H9 (cell line): Measurements from ENCODE around the gene CLBA1. TPM values are rescaled to one million over a fixed set of nuclear protein-coding genes. Genes with fewer than 3 reads are reported as not detected.
"Not testable (repeated sequence)": the region's sequence is repeated elsewhere in the genome, so short reads cannot be mapped to it uniquely, and the experiment has no call there.

Experiments
- DNase-seq: peaks from one replicate; pipeline ENCODE4 v3.0.0-alpha.2; 2017
- H2AFZ ChIP-seq: one replicate; pipeline ENCODE4 v1.6.1; 2013; ENCODE audit warnings: mild to moderate bottlenecking, low read length, control low read depth, moderate library complexity
- H2AK5ac ChIP-seq: 2 replicates; pipeline ENCODE4 v1.6.1; 2013; ENCODE audit warnings: low read length, control low read depth, mixed read lengths; ENCODE audit not compliant: insufficient read length
- H2BK120ac ChIP-seq: one replicate; pipeline ENCODE4 v1.6.1; 2013; ENCODE audit warnings: low read depth, mild to moderate bottlenecking, low read length, control low read depth, inconsistent platforms; ENCODE audit not compliant: poor library complexity, severe bottlenecking
- H2BK12ac ChIP-seq: 2 replicates; pipeline ENCODE4 v1.6.1; 2013; ENCODE audit warnings: low read length, control low read depth, mixed read lengths, low read depth; ENCODE audit not compliant: insufficient read length
- H2BK15ac ChIP-seq: 2 replicates; pipeline ENCODE4 v1.6.1; 2013; ENCODE audit warnings: low read depth, low read length, control low read depth
- H2BK20ac ChIP-seq: one replicate; pipeline ENCODE4 v1.6.1; 2013; ENCODE audit warnings: low read depth, mild to moderate bottlenecking, low read length, control low read depth, inconsistent platforms; ENCODE audit not compliant: poor library complexity, severe bottlenecking
- H2BK5ac ChIP-seq: 2 replicates; pipeline ENCODE4 v1.6.1; 2013; ENCODE audit warnings: low read length, control low read depth, mixed read lengths; ENCODE audit not compliant: insufficient read length
- H3K14ac ChIP-seq: 2 replicates; pipeline ENCODE4 v1.6.1; 2013; ENCODE audit warnings: low read length, control low read depth; ENCODE audit not compliant: insufficient read depth
- H3K18ac ChIP-seq: 2 replicates; pipeline ENCODE4 v1.6.1; 2013; ENCODE audit warnings: low read depth, mild to moderate bottlenecking, mixed read lengths, low read length, control low read depth; ENCODE audit not compliant: insufficient read length
- H3K23ac ChIP-seq: 2 replicates; pipeline ENCODE4 v1.6.1; 2013; ENCODE audit warnings: low read length, control low read depth, mixed read lengths, low read depth; ENCODE audit not compliant: insufficient read length
- H3K23me2 ChIP-seq: 2 replicates; pipeline ENCODE4 v1.6.1; 2013; ENCODE audit warnings: low read depth, mild to moderate bottlenecking, mixed read lengths, low read length, control low read depth; ENCODE audit not compliant: insufficient read length, poor library complexity, severe bottlenecking
- H3K27ac ChIP-seq: 2 replicates; pipeline ENCODE4 v1.5.1; 2013; ENCODE audit warnings: low read length, control low read depth, mixed read lengths, low read depth; ENCODE audit not compliant: insufficient read length
- H3K27me3 ChIP-seq: 2 replicates; pipeline ENCODE4 v1.6.1; 2013; ENCODE audit warnings: low read length, control low read depth, inconsistent platforms; ENCODE audit not compliant: insufficient read depth
- H3K4ac ChIP-seq: 2 replicates; pipeline ENCODE4 v1.6.1; 2013; ENCODE audit warnings: low read depth, mild to moderate bottlenecking, control low read depth, inconsistent platforms, low read length, moderate library complexity
- H3K4me1 ChIP-seq: 2 replicates; pipeline ENCODE4 v1.6.1; 2013; ENCODE audit warnings: low read length, control low read depth, inconsistent platforms; ENCODE audit not compliant: insufficient read depth
- H3K4me2 ChIP-seq: 2 replicates; pipeline ENCODE4 v1.6.1; 2013; ENCODE audit warnings: low read length, control low read depth, mixed read lengths; ENCODE audit not compliant: insufficient read length, insufficient read depth
- H3K56ac ChIP-seq: 2 replicates; pipeline ENCODE4 v1.6.1; 2013; ENCODE audit warnings: low read depth, mild to moderate bottlenecking, mixed read lengths, low read length, control low read depth; ENCODE audit not compliant: insufficient read length
- H3K79me1 ChIP-seq: 2 replicates; pipeline ENCODE4 v1.6.1; 2013; ENCODE audit warnings: low read depth, mild to moderate bottlenecking, moderate library complexity, low read length, control low read depth, inconsistent platforms; ENCODE audit not compliant: insufficient read depth, poor library complexity, severe bottlenecking
- H3K79me2 ChIP-seq: 2 replicates; pipeline ENCODE4 v1.6.1; 2013; ENCODE audit warnings: low read length, control low read depth, inconsistent platforms; ENCODE audit not compliant: insufficient read depth
- H3K9ac ChIP-seq: 2 replicates; pipeline ENCODE4 v1.6.1; 2013; ENCODE audit warnings: low read length, control low read depth, mixed read lengths; ENCODE audit not compliant: insufficient read length; ENCODE audit errors: extremely low read depth
- H3K9me3 ChIP-seq: one replicate; pipeline ENCODE4 v1.6.1; 2013; ENCODE audit warnings: low read depth, low read length, inconsistent platforms; ENCODE audit not compliant: control insufficient read depth
- H3T11ph ChIP-seq: one replicate; pipeline ENCODE4 v1.6.1; 2013; ENCODE audit warnings: mild to moderate bottlenecking, low read length, control low read depth, inconsistent platforms
- H4K20me1 ChIP-seq: one replicate; pipeline ENCODE4 v1.6.1; 2013; ENCODE audit not compliant: control insufficient read depth, insufficient read length, insufficient read depth
- H4K5ac ChIP-seq: 2 replicates; pipeline ENCODE4 v1.6.1; 2013; ENCODE audit warnings: low read depth, mild to moderate bottlenecking, mixed read lengths, low read length, control low read depth; ENCODE audit not compliant: insufficient read length
- H4K8ac ChIP-seq: replicated peaks from 2 replicates; pipeline ENCODE4 v1.6.1; 2013; ENCODE audit warnings: low read length, control low read depth, mixed read lengths, low read depth; ENCODE audit not compliant: insufficient read length
- H4K91ac ChIP-seq: 2 replicates; pipeline ENCODE4 v1.6.1; 2013; ENCODE audit warnings: low read depth, mild to moderate bottlenecking, moderate library complexity, mixed read lengths, low read length, control low read depth; ENCODE audit not compliant: insufficient read length
- H3K27ac Mint-ChIP-seq, 3 experiments: 2 replicates in 2 of 3; 3 replicates in 1 of 3; pipeline ENCODE4 v1.8.0; 2020 to 2021; ENCODE audit warnings: mixed read lengths in 3 of 3, mild to moderate bottlenecking in 1 of 3, moderate library complexity in 1 of 3
- H3K27me3 Mint-ChIP-seq: 2 replicates; pipeline ENCODE4 v1.8.0; 2021; ENCODE audit warnings: low read depth, mild to moderate bottlenecking, moderate library complexity, mixed read lengths
- H3K36me3 Mint-ChIP-seq, 3 experiments: 2 replicates in 2 of 3; 3 replicates in 1 of 3; pipeline ENCODE4 v1.8.0; 2020 to 2021; ENCODE audit warnings: low read depth in 3 of 3, mixed read lengths in 3 of 3; ENCODE audit not compliant: insufficient read depth in 1 of 3
- H3K4me1 Mint-ChIP-seq, 2 experiments: 2 replicates each; pipeline ENCODE4 v1.8.0; 2020; ENCODE audit warnings: mixed read lengths in 2 of 2
- H3K4me3 Mint-ChIP-seq, 2 experiments: 2 replicates in 1 of 2; 3 replicates in 1 of 2; pipeline ENCODE4 v1.8.0; 2020 to 2021; ENCODE audit warnings: mild to moderate bottlenecking in 2 of 2, mixed read lengths in 2 of 2, moderate library complexity in 1 of 2
- H3K9me3 Mint-ChIP-seq, 2 experiments: 2 replicates in 1 of 2; 3 replicates in 1 of 2; pipeline ENCODE4 v1.8.0; 2020; ENCODE audit warnings: mild to moderate bottlenecking in 2 of 2, mixed read lengths in 2 of 2, moderate library complexity in 1 of 2
- WGBS: extraction: QIAGEN DNeasy Blood & Tissue Kit; methylation state at CpG from one replicate; pipeline ENCODE4 v1.1.7; 2013; ENCODE audit warnings: missing lambda C conversion rate, low lambda C conversion rate, mixed read lengths; ENCODE audit not compliant: insufficient read length; ENCODE audit errors: extremely low coverage; 5-methylcytosine and 5-hydroxymethylcytosine counted together
- total RNA-seq: library from RNA; stranded (reverse); gene quantifications from 2 replicates; pipeline ENCODE4 v1.2.1, GENCODE V29; 2021
- TF ChIP-seq, protein P1 (sequence below): fragments of 200-600 bp; sonication (generic); conservative IDR thresholded peaks from 3 replicates; pipeline ENCODE4 v1.8.0; 2021; ENCODE audit warnings: antibody characterized with exemption, mild to moderate bottlenecking

Gene CLBA1
- total RNA-seq, 1 experiment from 2014 or later, result 2.4 TPM

DNA sequence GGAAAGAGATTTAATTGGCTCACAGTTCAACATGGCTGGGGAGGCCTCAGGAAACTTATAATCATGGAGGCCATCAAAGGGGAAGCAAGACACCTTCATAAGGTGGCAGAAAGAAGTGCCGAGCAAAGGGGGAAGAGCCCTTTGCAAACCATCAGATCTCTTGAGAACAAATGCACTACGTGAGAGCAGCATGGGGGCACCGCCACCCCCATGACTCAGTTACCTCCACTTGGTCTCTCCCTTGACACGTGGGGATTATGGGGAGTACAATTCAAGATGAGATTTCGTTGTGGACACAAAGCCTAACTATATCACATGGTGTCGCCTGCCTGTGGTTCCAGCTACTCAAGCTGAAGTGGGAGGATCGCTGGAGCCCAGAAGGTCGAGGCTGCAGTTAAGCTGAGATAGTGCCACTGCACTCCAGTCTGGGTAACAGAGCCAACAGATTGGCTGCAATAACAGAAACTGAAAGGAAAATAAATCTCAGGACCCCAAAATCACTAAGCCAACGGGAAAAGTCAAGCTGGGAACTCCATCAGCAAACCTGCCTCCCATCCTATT is 45.3 kb downstream of the CLBA1 start:
- no peaks in the 10 kb centered on the region; a peak in 1 of 5 replicates for H3K9me3 Mint-ChIP-seq
- no peak overlapping the region for H3K27ac Mint-ChIP-seq
- no peak overlapping the region for H3K27ac ChIP-seq
- H3K4me2 ChIP-seq, result no peak overlapping the region
- H3K4me1 ChIP-seq, result no peaks in the 10 kb centered on the region; the same call in 1 of the 2 replicates
- H2BK120ac ChIP-seq, result no peak overlapping the region
- H2BK5ac ChIP-seq, result no peak overlapping the region
- no peaks in the 10 kb centered on the region for H3K36me3 Mint-ChIP-seq
- TF ChIP-seq, protein P1, sequence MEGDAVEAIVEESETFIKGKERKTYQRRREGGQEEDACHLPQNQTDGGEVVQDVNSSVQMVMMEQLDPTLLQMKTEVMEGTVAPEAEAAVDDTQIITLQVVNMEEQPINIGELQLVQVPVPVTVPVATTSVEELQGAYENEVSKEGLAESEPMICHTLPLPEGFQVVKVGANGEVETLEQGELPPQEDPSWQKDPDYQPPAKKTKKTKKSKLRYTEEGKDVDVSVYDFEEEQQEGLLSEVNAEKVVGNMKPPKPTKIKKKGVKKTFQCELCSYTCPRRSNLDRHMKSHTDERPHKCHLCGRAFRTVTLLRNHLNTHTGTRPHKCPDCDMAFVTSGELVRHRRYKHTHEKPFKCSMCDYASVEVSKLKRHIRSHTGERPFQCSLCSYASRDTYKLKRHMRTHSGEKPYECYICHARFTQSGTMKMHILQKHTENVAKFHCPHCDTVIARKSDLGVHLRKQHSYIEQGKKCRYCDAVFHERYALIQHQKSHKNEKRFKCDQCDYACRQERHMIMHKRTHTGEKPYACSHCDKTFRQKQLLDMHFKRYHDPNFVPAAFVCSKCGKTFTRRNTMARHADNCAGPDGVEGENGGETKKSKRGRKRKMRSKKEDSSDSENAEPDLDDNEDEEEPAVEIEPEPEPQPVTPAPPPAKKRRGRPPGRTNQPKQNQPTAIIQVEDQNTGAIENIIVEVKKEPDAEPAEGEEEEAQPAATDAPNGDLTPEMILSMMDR, result no peak
- no peak overlapping the region for H3K18ac ChIP-seq
- H3K27me3 ChIP-seq, result peaks cover 3% of the 10 kb centered on the region; the same call in 1 of the 2 replicates
- no CpG with 5 or more reads among the region's 9 CpGs for WGBS
- H3K23ac ChIP-seq, result no peak overlapping the region
- no peak overlapping the region for H2BK12ac ChIP-seq
- H3K79me1 ChIP-seq, result no peaks in the 10 kb centered on the region
- no peak overlapping the region for H3K14ac ChIP-seq
- H3K4me3 Mint-ChIP-seq, result no peak overlapping the region
- H2BK15ac ChIP-seq, result no peak overlapping the region
- no peak overlapping the region for H4K91ac ChIP-seq
- H3K79me2 ChIP-seq, result no peaks in the 10 kb centered on the region
- no peak overlapping the region for H3T11ph ChIP-seq
- no peak overlapping the region for H3K56ac ChIP-seq
- no peaks in the 10 kb centered on the region for H3K23me2 ChIP-seq
- DNase-seq, result no peak
- H3K4ac ChIP-seq, result no peak overlapping the region
- H3K27me3 Mint-ChIP-seq, result peaks cover 61% of the 10 kb centered on the region
- no peak overlapping the region for H3K9ac ChIP-seq
- no peak overlapping the region for H2BK20ac ChIP-seq
- H2AFZ ChIP-seq, result no peak overlapping the region
- no peak overlapping the region for H4K5ac ChIP-seq
- H3K9me3 ChIP-seq, result no peaks in the 10 kb centered on the region
- H4K20me1 ChIP-seq, result no peaks in the 10 kb centered on the region
- peaks cover 11 to 17% of the 10 kb centered on the region in 2 experiments for H3K4me1 Mint-ChIP-seq
- no peak overlapping the region for H4K8ac ChIP-seq
- no peak overlapping the region for H2AK5ac ChIP-seq

DNA sequence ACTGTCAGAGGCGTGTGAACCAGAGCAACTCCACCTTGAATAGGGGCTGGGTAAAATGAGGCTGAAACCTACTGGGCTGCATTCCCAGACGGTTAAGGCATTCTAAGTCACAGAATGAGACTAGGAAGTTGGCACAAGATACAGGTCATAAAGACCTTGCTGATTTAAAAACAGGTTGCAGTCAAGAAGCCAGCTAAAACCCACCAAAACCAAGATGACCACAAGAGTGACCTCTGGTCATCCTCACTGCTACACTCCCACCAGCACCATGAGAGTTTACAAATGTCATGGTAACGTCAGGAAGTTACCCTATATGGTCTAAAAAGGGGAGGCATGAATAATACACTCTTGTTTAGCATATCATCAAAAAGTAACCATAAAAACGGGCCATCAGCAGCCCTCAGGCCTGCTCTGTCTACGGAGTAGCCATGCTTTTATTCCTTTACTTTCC is 46.9 kb downstream of the CLBA1 start:
- not testable (repeated sequence) for H3K56ac ChIP-seq, H3K79me1 ChIP-seq, H3K18ac ChIP-seq, H3K4me2 ChIP-seq, H3T11ph ChIP-seq, H4K8ac ChIP-seq, H3K4me3 Mint-ChIP-seq, H2BK20ac ChIP-seq, H3K27me3 ChIP-seq, H2AK5ac ChIP-seq, H3K9ac ChIP-seq, H3K4ac ChIP-seq, H4K91ac ChIP-seq, H4K20me1 ChIP-seq, H3K23ac ChIP-seq, H3K9me3 ChIP-seq, H2BK5ac ChIP-seq, H3K36me3 Mint-ChIP-seq, H3K9me3 Mint-ChIP-seq, H3K27ac ChIP-seq, H3K27ac Mint-ChIP-seq, H3K4me1 ChIP-seq, H2BK120ac ChIP-seq, H4K5ac ChIP-seq, H2BK15ac ChIP-seq, H2AFZ ChIP-seq, DNase-seq, H3K14ac ChIP-seq, H3K23me2 ChIP-seq, H2BK12ac ChIP-seq, H3K79me2 ChIP-seq
- H3K4me1 Mint-ChIP-seq, result peaks cover 11 to 17% of the 10 kb centered on the region in 2 experiments
- no CpG with 5 or more reads among the region's 5 CpGs for WGBS
- peaks cover 61% of the 10 kb centered on the region for H3K27me3 Mint-ChIP-seq
